H1 (cell line): ENCODE data around the gene KIF5C.

Experiments
- CREB1 ChIP-seq: IDR thresholded peaks from 2 replicates; pipeline ENCODE4 v1.6.1; 2012; ENCODE audit warnings: inconsistent platforms
- EGR1 ChIP-seq: IDR thresholded peaks from 2 replicates; pipeline ENCODE4 v1.6.1; 2011; ENCODE audit warnings: low read depth, low read length, borderline replicate concordance
- RAD21 ChIP-seq, 2 experiments: IDR thresholded peaks in 1 of 2; conservative IDR thresholded peaks in 1 of 2; 2 replicates each; pipeline ENCODE4 v1.6.1; 2011; ENCODE audit warnings: low read depth in 2 of 2, low read length in 2 of 2, improper control_type of control experiment in 1 of 2, inconsistent platforms in 1 of 2, mild to moderate bottlenecking in 1 of 2, moderate library complexity in 1 of 2
- TEAD4 ChIP-seq: IDR thresholded peaks from 2 replicates; pipeline ENCODE4 v1.6.1; 2012; ENCODE audit warnings: low read depth, low read length, inconsistent platforms, mixed read lengths

- TF ChIP-seq EGR1: no peak
- TF ChIP-seq CREB1: no peak
- no peak for TF ChIP-seq TEAD4
- TF ChIP-seq RAD21 (IDR thresholded peaks at IDR 0.05 in 1 of 2, conservative IDR thresholded peaks at IDR 0.05 in 1 of 2; ENCODE audit: low read depth in 2 of 2, low read length in 2 of 2): no peak
These were observed 72.3 kb downstream of the KIF5C start for GRCh38 chr2:148947299-148947698.
